Choroid plexus epithelial cell (primary cell): ENCODE data around the gene PTGES3.
"Not testable (repeated sequence)": the region's sequence is repeated elsewhere in the genome, so short reads cannot be mapped to it uniquely, and the experiment has no call there.

Experiments
- DNase-seq: peaks from one replicate; pipeline ENCODE4 v3.0.0-alpha.2; 2010; ENCODE audit warnings: low read depth
- H3K4me3 ChIP-seq: 2 replicates; pipeline ENCODE4 v1.5.1; 2011; ENCODE audit warnings: low read depth, mild to moderate bottlenecking, control low read depth, low read length, moderate library complexity
- CTCF ChIP-seq: conservative IDR thresholded peaks from 2 replicates; pipeline ENCODE4 v1.5.1; 2011; ENCODE audit warnings: low read depth, mild to moderate bottlenecking, control low read depth, inconsistent platforms, low read length, moderate library complexity

The PTGES3 gene

GRCh38 chr12:56688129-56688845 is at the start of gene PTGES3:
TSS of gene PTGES3 (minus strand) at chr12:56688284. CDS start at chr12:56687999, 285 bp downstream.
- peak within 1 kb of the TSS; percentile 94 for H3K4me3 ChIP-seq
- no peak for TF ChIP-seq CTCF
- peak; percentile 99 for DNase-seq

- H3K4me3 ChIP-seq = no peak overlapping the region
- no peak for DNase-seq
- no peak for TF ChIP-seq CTCF
These were observed 40.2 kb upstream of the PTGES3 start for GRCh38 chr12:56728139-56728861.

- H3K4me3 ChIP-seq, DNase-seq: not testable (repeated sequence)
These were observed 38.2 kb upstream of the PTGES3 start for GRCh38 chr12:56726196-56726675.

- DNase-seq = no peak
- TF ChIP-seq CTCF = no peak
These were observed 37.6 kb upstream of the PTGES3 start for GRCh38 chr12:56725723-56726102.

GRCh38 chr12:56724972-56725722 is 37.1 kb upstream of the PTGES3 start, which contains the start of gene NACA:
TSS of gene NACA (minus strand) at chr12:56725299. CDS start at chr12:56724521, 778 bp downstream.
- TF ChIP-seq CTCF = no peak

More at GRCh38 chr12:56725723-56726102, 37.6 kb upstream of the PTGES3 start:
- H3K4me3 ChIP-seq = peak overlapping the region; percentile 99

GRCh38 chr12:56724701-56724971 is 36.6 kb upstream of the PTGES3 start:
- DNase-seq = no peak
- no peak for TF ChIP-seq CTCF
- peak overlapping the region; percentile 99 for H3K4me3 ChIP-seq

More at GRCh38 chr12:56724972-56725722, 37.1 kb upstream of the PTGES3 start, which contains the start of gene NACA:
- H3K4me3 ChIP-seq = peak within 1 kb of the TSS; percentile 99
- peak; percentile 99 for DNase-seq
